Left lung (tissue), 10 donors: ENCODE data around the gene WWOX. TPM values are rescaled to one million over a fixed set of nuclear protein-coding genes. Genes with fewer than 3 reads are reported as not detected.
A peak's percentile ranks its signal among the peaks of the same experiment; 100 is the strongest.

Experiments used
- ATAC-seq: fragments of 200-7000 bp; cut with Tn5 transposase; one replicate; pipeline ENCODE4 v1.9.1; 2020; ENCODE audit warnings: moderate library complexity
- DNase-seq, 4 donors: peaks; one replicate each; pipeline ENCODE4 v3.0.0-alpha.2; 2013 to 2020
- H3K27ac ChIP-seq, 2 donors: fragments of 200-600 bp; sonication (generic) in 1 of 2; one replicate each; pipeline versions ENCODE4 v1.5.0 to v1.8.0; 2020 to 2021
- H3K27me3 ChIP-seq, 2 donors: fragments of 200-600 bp; sonication (generic) in 1 of 2; one replicate each; pipeline versions ENCODE4 v1.5.0 to v1.8.0; 2020 to 2021
- H3K36me3 ChIP-seq, 2 donors: fragments of 200-600 bp; sonication (generic) in 1 of 2; one replicate each; pipeline versions ENCODE4 v1.5.0 to v1.8.0; 2020 to 2021
- H3K4me1 ChIP-seq, 2 donors: fragments of 200-600 bp; one replicate each; pipeline ENCODE4 v1.8.0; 2021
- H3K4me3 ChIP-seq, 2 donors: fragments of 200-600 bp; sonication (generic) in 1 of 2; one replicate each; pipeline versions ENCODE4 v1.5.0 to v1.8.0; 2020 to 2021; ENCODE audit warnings: mild to moderate bottlenecking in 1 of 2
- H3K9me3 ChIP-seq, 2 donors: fragments of 200-600 bp; sonication (generic) in 1 of 2; one replicate each; pipeline versions ENCODE4 v1.5.0 to v1.8.0; 2020 to 2021
- CTCF ChIP-seq, 2 donors: fragments of 200-600 bp; sonication (generic) in 1 of 2; IDR thresholded peaks; one replicate each; pipeline versions ENCODE4 v1.5.0 to v1.8.0; 2021; ENCODE audit warnings: antibody characterized with exemption in 2 of 2
- intact Hi-C, 2 donors: fragments of 100-400 bp; cut with DNase I; formaldehyde crosslinking; loops; one replicate each; pipeline versions ENCODE4 v1.11.2 to v1.14.2; 2022
- polyA plus RNA-seq, 6 donors: library from polyadenylated mRNA; unstranded; fragments of 120-200 nt; gene quantifications; one replicate each; pipeline ENCODE4 v1.2.1, GENCODE V29; 2013; ENCODE audit not compliant: insufficient read length in 6 of 6
- total RNA-seq, 2 donors: library from RNA; stranded (reverse); fragmentation: NEBNext Ultra II Directional; extraction: Animal tissue kit (Norgen Biotek cat#: 25700); gene quantifications; one replicate each; pipeline ENCODE4 v1.2.1, GENCODE V29; 2021
- donor health status: DM: no; HTN: yes; CAD: no.
- donor health status: DM: no; HTN: no; CAD: no.

Gene WWOX
- total and polyA plus RNA-seq, 8 donors = 17.2 to 40.3 (median 30.8) TPM

GRCh38 chr16:78737630-78738029 lies 638.2 kb downstream of the WWOX start:
- Histone ChIP-seq H3K9me3 (no peaks in the 10 kb centered on the region), H3K27ac (no peak overlapping the region), H3K4me1 (no peaks in the 10 kb centered on the region), H3K4me3 (no peak overlapping the region), H3K27me3 (no peaks in the 10 kb centered on the region), H3K36me3 (no peaks in the 10 kb centered on the region)
- intact Hi-C loops = no loop called here
- ATAC-seq (no peak), DNase-seq (no peak)
- TF ChIP-seq CTCF (IDR thresholded peaks at IDR 0.05) = no peak

DNA sequence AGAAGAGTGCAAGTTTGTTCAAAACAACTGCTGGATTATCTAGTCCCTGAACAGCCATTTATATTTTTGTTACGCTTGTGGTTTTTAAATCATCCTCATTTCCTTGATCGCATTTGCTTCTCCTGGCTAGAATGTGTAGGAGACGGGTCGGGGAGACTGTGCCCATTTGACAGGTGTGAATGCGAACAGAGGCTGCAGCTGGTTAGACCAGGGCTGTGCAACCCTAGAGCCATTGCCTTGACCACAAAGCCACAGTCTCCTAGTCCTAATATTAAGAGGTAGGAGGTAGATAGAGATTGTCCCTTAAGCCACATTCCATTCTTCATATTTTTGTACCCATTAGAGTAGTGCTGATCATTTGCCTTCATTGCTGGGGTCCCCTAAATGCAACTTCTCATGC lies 639.1 kb downstream of the WWOX start:
- Histone ChIP-seq H3K9me3 (no peaks in the 10 kb centered on the region), H3K4me1 (no peaks in the 10 kb centered on the region), H3K27me3 (no peaks in the 10 kb centered on the region), H3K36me3 (no peaks in the 10 kb centered on the region), H3K27ac (no peak overlapping the region), H3K4me3 (no peak overlapping the region)
- intact Hi-C loops = no loop called here
- DNase-seq (no peak), ATAC-seq (no peak)
- TF ChIP-seq CTCF (IDR thresholded peaks at IDR 0.05) = no peak

GRCh38 chr16:78740269-78740668 lies 640.8 kb downstream of the WWOX start:
- no peak for TF ChIP-seq CTCF (IDR thresholded peaks at IDR 0.05)
- DNase-seq = no peak
- H3K4me3 ChIP-seq = no peak overlapping the region
- H3K9me3 ChIP-seq = no peaks in the 10 kb centered on the region
- intact Hi-C loops = no loop called here
- peaks cover 0 to 5% of the 10 kb centered on the region in 2 donors for H3K4me1 ChIP-seq
- no peaks in the 10 kb centered on the region for H3K36me3 ChIP-seq
- H3K27me3 ChIP-seq = no peaks in the 10 kb centered on the region
- no peak for ATAC-seq
- H3K27ac ChIP-seq = no peak overlapping the region

DNA sequence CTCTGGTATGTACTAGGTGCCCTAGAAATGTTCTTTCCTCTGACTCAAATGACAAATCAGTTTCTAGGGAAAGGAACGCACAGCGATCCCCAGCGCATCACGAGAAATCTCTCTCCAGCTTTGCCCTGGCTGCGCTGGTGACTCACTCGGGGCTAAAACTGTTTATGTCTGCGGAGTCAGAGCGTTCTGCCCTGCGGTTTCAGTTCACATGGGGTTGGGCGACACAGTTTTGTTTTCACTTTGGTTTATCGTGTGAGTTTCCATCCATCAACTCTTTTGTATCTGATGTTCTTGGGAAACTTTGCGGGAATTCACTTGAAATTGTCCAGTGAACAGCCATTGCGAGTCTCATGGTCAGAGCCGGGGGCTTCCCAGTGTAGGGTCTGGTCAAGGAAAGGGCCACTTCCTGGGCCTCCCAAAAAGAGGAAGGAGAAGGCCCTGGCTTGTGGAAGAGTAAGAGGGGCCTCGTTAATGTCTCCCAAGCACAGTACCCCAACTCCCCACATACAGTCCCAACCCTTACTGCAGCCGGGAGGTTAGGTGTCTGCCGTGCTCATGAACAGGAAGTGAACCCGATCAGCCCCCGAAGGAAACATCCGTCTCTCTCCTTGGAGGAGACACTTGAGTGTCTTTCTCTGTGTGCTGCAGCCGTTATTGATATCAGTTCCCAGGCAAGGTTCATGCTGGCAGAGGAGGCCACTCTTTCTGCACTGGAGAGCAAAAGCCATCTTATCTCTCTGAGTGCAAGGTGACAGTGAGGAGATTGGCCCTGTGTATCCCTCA lies 643.2 kb downstream of the WWOX start:
- TF ChIP-seq CTCF (IDR thresholded peaks at IDR 0.05) = no peak
- peak in 1 of 4 donors; percentile 48 for DNase-seq
- H3K4me3 ChIP-seq = no peak overlapping the region
- H3K27ac ChIP-seq = peak overlapping the region; percentile 47 to 62
- ATAC-seq = peak; percentile 73
- no peaks in the 10 kb centered on the region for H3K9me3 ChIP-seq
- intact Hi-C loops = no loop called here
- H3K4me1 ChIP-seq = peaks cover 0 to 5% of the 10 kb centered on the region in 2 donors
- no peaks in the 10 kb centered on the region for H3K27me3 ChIP-seq
- H3K36me3 ChIP-seq = no peaks in the 10 kb centered on the region

DNA sequence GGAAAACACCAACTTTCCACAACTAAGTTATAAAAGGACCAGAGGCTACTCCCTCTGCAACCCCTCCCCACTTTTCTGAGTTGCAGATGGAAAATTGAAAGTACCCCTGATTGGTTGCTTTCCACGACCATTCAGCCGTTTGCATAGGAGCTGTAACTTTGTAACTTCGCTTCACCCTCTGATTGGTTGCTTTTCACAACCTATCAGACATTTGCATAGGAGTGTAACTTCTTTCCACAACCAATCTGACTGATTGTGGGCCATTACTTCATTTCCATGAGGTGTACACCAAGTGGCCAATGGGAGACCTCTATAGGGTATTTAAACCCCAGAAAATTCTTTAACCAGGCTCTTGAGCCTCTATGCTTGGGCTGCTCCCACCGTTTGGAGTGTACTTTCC lies 644.1 kb downstream of the WWOX start:
- ATAC-seq (no peak), DNase-seq (no peak)
- Histone ChIP-seq H3K27me3 (no peaks in the 10 kb centered on the region), H3K9me3 (no peaks in the 10 kb centered on the region), H3K4me1 (peaks cover 0 to 5% of the 10 kb centered on the region in 2 donors), H3K36me3 (no peaks in the 10 kb centered on the region), H3K27ac (peak overlapping the region in 1 of 2 donors; percentile 62), H3K4me3 (no peak overlapping the region)
- TF ChIP-seq CTCF (IDR thresholded peaks at IDR 0.05) = no peak
- intact Hi-C loops = no loop called here
